ENCODE results near the gene VAMP4. TPM values are rescaled to one million over a fixed set of nuclear protein-coding genes. Genes with fewer than 3 reads are reported as not detected.

VAMP4 gene
- total RNA-seq, 3 donors from 2014 or later = 9.3 to 15.0 (median 11.1) TPM

GRCh38 chr1:171751221-171751620, 9.4 kb upstream of the VAMP4 start:
- H3K36me3 ChIP-seq (ENCODE audit: low read depth) = no peaks in the 10 kb centered on the region
- DNase-seq = no peak
- H3K4me3 ChIP-seq = no peak overlapping the region
- no peak for TF ChIP-seq CTCF (IDR thresholded peaks at IDR 0.05)
- no peaks in the 10 kb centered on the region for H3K9me3 ChIP-seq
- H3K4me1 ChIP-seq (ENCODE audit: low read depth) = no peaks in the 10 kb centered on the region
- ATAC-seq = no peak
- intact Hi-C loops (cut with DNase I, micrococcal nuclease) = no loop called here

- no peak overlapping the region for H3K4me3 ChIP-seq
- intact Hi-C loops (cut with DNase I, micrococcal nuclease) = no loop called here
- no peaks in the 10 kb centered on the region for H3K36me3 ChIP-seq (ENCODE audit: low read depth)
- ATAC-seq (no peak), DNase-seq (no peak)
- TF ChIP-seq CTCF (IDR thresholded peaks at IDR 0.05) = no peak
- H3K4me1 ChIP-seq (ENCODE audit: low read depth) = no peaks in the 10 kb centered on the region
- no peaks in the 10 kb centered on the region for H3K9me3 ChIP-seq
These were observed 6.8 kb upstream of the VAMP4 start for GRCh38 chr1:171748651-171749050.

- peaks cover 6% of the 10 kb centered on the region for H3K4me1 ChIP-seq (ENCODE audit: low read depth)
- DNase-seq (no peak), ATAC-seq (no peak)
- no peak for TF ChIP-seq CTCF (IDR thresholded peaks at IDR 0.05)
- H3K4me3 ChIP-seq = no peak overlapping the region
- H3K36me3 ChIP-seq (ENCODE audit: low read depth) = no peaks in the 10 kb centered on the region
- H3K9me3 ChIP-seq = no peaks in the 10 kb centered on the region
- intact Hi-C loops (cut with DNase I, micrococcal nuclease) = loop anchor here in 1 of 2 donors (5.0 kb wide), 1 partner anchor 37 kb away; the partner anchor contains the start of gene METTL13
These were observed 3.1 kb upstream of the VAMP4 start for GRCh38 chr1:171744986-171745385.

- peak; percentile 12 for ATAC-seq
- Histone ChIP-seq H3K36me3 (ENCODE audit: low read depth) (no peaks in the 10 kb centered on the region), H3K4me1 (ENCODE audit: low read depth) (peaks cover 6% of the 10 kb centered on the region), H3K4me3 (no peak overlapping the region), H3K9me3 (no peaks in the 10 kb centered on the region)
- DNase-seq = peak in 1 of 3 donors; percentile 29
- TF ChIP-seq CTCF (IDR thresholded peaks at IDR 0.05) = no peak
- intact Hi-C loops (cut with DNase I, micrococcal nuclease) = loop anchor here in 1 of 2 donors (5.0 kb wide), 1 partner anchor 39 kb away; the partner anchor contains the start of gene METTL13
These were observed 1.4 kb upstream of the VAMP4 start for GRCh38 chr1:171743081-171743870.

- no peak for TF ChIP-seq CTCF (IDR thresholded peaks at IDR 0.05)
- H3K36me3 ChIP-seq (ENCODE audit: low read depth) = no peaks in the 10 kb centered on the region
- peaks cover 6% of the 10 kb centered on the region for H3K4me1 ChIP-seq (ENCODE audit: low read depth)
- no peaks in the 10 kb centered on the region for H3K9me3 ChIP-seq
- H3K4me3 ChIP-seq = no peak overlapping the region
- DNase-seq = peak in 2 of 3 donors; percentile 53 to 61
- intact Hi-C loops (cut with DNase I, micrococcal nuclease) = loop anchor here in 1 of 2 donors (5.0 kb wide), 1 partner anchor 40 kb away; the partner anchor contains the start of gene METTL13
- ATAC-seq = peak; percentile 48
These were observed 685 bp upstream of the VAMP4 start for GRCh38 chr1:171742577-171742922.

Measured in mucosa of descending colon (tissue), 3 donors.